T47D (cell line): ENCODE results near the gene ADAD1.

Source experiments
- DNase-seq, 2 experiments: peaks; one replicate each; pipeline versions ENCODE4 v3.0.0 to v3.0.0-alpha.2; 2011 to 2012; ENCODE audit warnings: low read depth in 1 of 2, low spot score in 1 of 2
- JUND ChIP-seq: IDR thresholded peaks from 2 replicates; pipeline ENCODE4 v1.6.1; 2012; ENCODE audit warnings: low read depth
- in situ Hi-C: cut with HindIII; loops from 2 replicates; pipeline ENCODE4 v1.10.0; 2016; ENCODE audit warnings: low sequenced_read_pairs, low pct_unique_long_range_greater_than_20kb

The ADAD1 gene

GRCh38 chr4:122475233-122475632, 96.4 kb downstream of the ADAD1 start:
- in situ Hi-C loops = no loop called here
- no peak for TF ChIP-seq JUND
- no peak for DNase-seq

DNA sequence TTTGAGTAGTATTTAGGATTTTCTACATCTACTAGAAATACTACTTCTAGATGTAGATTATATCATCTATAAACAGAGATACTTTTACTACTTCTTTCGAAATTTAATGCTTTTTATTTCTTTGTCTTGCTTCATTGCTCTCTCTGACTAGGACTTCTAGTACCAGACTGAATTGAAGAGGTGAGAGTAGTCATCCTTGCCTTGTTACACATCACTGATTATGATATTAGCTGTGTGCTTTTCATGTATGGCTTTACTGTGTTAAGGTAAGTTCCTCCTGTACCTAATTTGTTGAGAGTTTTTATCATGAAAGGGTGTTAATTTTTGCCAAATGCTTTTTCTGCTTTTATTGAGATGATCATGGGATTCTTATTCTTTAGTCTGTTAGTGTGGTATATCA, 97.3 kb downstream of the ADAD1 start:
- in situ Hi-C loops = no loop called here
- TF ChIP-seq JUND = no peak
- no peak for DNase-seq

GRCh38 chr4:122476745-122477144, 97.9 kb downstream of the ADAD1 start:
- TF ChIP-seq JUND = no peak
- in situ Hi-C loops = no loop called here
- DNase-seq = no peak
